Measurements from ENCODE around the gene RETREG2.
A peak's percentile ranks its signal among the peaks of the same experiment; 100 is the strongest.
"Not testable (repeated sequence)": the region's sequence is repeated elsewhere in the genome, so short reads cannot be mapped to it uniquely, and the experiment has no call there.

RETREG2 gene

GRCh38 chr2:219198974-219199373, 20.9 kb downstream of the RETREG2 start:
- peaks cover 5% of the 10 kb centered on the region for H3K36me3 Mint-ChIP-seq (ENCODE audit: low read depth)
- H3K4me1 Mint-ChIP-seq = peaks cover 21% of the 10 kb centered on the region
- H3K9me3 Mint-ChIP-seq = peaks cover 4% of the 10 kb centered on the region
- no peak for ATAC-seq
- no peak for DNase-seq
- no peaks in the 10 kb centered on the region for H3K27me3 Mint-ChIP-seq
- H3K4me3 Mint-ChIP-seq = peak overlapping the region; percentile 82
- H3K27ac Mint-ChIP-seq = peak overlapping the region; percentile 73

GRCh38 chr2:219199470-219200211, 21.6 kb downstream of the RETREG2 start:
- Mint-ChIP-seq H3K4me1 (peaks cover 21% of the 10 kb centered on the region), H3K27me3 (no peaks in the 10 kb centered on the region), H3K9me3 (peaks cover 8% of the 10 kb centered on the region), H3K4me3 (peak overlapping the region; percentile 82), H3K27ac (peak overlapping the region; percentile 73), H3K36me3 (ENCODE audit: low read depth) (peaks cover 6% of the 10 kb centered on the region)
- DNase-seq (no peak), ATAC-seq (peak; percentile 52)

GRCh38 chr2:219200502-219201326, 22.6 kb downstream of the RETREG2 start:
- ATAC-seq; H3K9me3 Mint-ChIP-seq; H3K36me3 Mint-ChIP-seq (ENCODE audit: low read depth); H3K27me3 Mint-ChIP-seq: not testable (repeated sequence)
- Mint-ChIP-seq H3K4me3 (peak overlapping the region; percentile 82), H3K4me1 (peaks cover 22% of the 10 kb centered on the region), H3K27ac (peak overlapping the region; percentile 88)
- DNase-seq = peak; percentile 49

- not testable (repeated sequence) for H3K36me3 Mint-ChIP-seq (ENCODE audit: low read depth); H3K4me3 Mint-ChIP-seq; ATAC-seq; H3K9me3 Mint-ChIP-seq; H3K27me3 Mint-ChIP-seq; DNase-seq
- Mint-ChIP-seq H3K4me1 (peaks cover 26% of the 10 kb centered on the region), H3K27ac (peak overlapping the region; percentile 88)
Measured at GRCh38 chr2:219201331-219201730, 23.3 kb downstream of the RETREG2 start.

GRCh38 chr2:219204425-219205164, 26.5 kb downstream of the RETREG2 start:
- Mint-ChIP-seq H3K27me3 (no peaks in the 10 kb centered on the region), H3K9me3 (peaks cover 8% of the 10 kb centered on the region), H3K36me3 (ENCODE audit: low read depth) (peaks cover 6% of the 10 kb centered on the region), H3K4me3 (no peak overlapping the region), H3K27ac (no peak overlapping the region), H3K4me1 (peaks cover 40% of the 10 kb centered on the region)
- no peak for DNase-seq
- no peak for ATAC-seq

GRCh38 chr2:219205165-219205538, 27.1 kb downstream of the RETREG2 start:
- H3K36me3 Mint-ChIP-seq (ENCODE audit: low read depth) = peaks cover 11% of the 10 kb centered on the region
- H3K9me3 Mint-ChIP-seq = peaks cover 8% of the 10 kb centered on the region
- H3K27ac Mint-ChIP-seq = no peak overlapping the region
- DNase-seq = no peak
- H3K27me3 Mint-ChIP-seq = no peaks in the 10 kb centered on the region
- H3K4me1 Mint-ChIP-seq = peaks cover 42% of the 10 kb centered on the region
- ATAC-seq = no peak
- H3K4me3 Mint-ChIP-seq = no peak overlapping the region

GRCh38 chr2:219205981-219206327, 27.9 kb downstream of the RETREG2 start:
- H3K36me3 Mint-ChIP-seq (ENCODE audit: low read depth) = peaks cover 12% of the 10 kb centered on the region
- peaks cover 44% of the 10 kb centered on the region for H3K4me1 Mint-ChIP-seq
- peak overlapping the region; percentile 85 for H3K4me3 Mint-ChIP-seq
- peaks cover 6% of the 10 kb centered on the region for H3K9me3 Mint-ChIP-seq
- peak overlapping the region; percentile 89 for H3K27ac Mint-ChIP-seq
- no peaks in the 10 kb centered on the region for H3K27me3 Mint-ChIP-seq
- DNase-seq (no peak), ATAC-seq (no peak)

GRCh38 chr2:219206328-219207133, 28.5 kb downstream of the RETREG2 start, which contains the start of gene ZFAND2B:
Gene ZFAND2B, plus strand, starts transcription at chr2:219206782. Its CDS starts 206 bp downstream, at chr2:219206988.
- Mint-ChIP-seq H3K36me3 (ENCODE audit: low read depth) (peaks cover 15% of the 10 kb centered on the region), H3K27ac (peak within 1 kb of the TSS; percentile 89), H3K27me3 (no peaks in the 10 kb centered on the region), H3K4me3 (peak within 1 kb of the TSS; percentile 85), H3K4me1 (peaks cover 48% of the 10 kb centered on the region), H3K9me3 (peaks cover 4% of the 10 kb centered on the region)
- DNase-seq = peak; percentile 96
- peak; percentile 97 for ATAC-seq

GRCh38 chr2:219207134-219207883, 29.2 kb downstream of the RETREG2 start:
- H3K27ac Mint-ChIP-seq = peak overlapping the region; percentile 71
- ATAC-seq = no peak
- no peak for DNase-seq
- peaks cover 18% of the 10 kb centered on the region for H3K36me3 Mint-ChIP-seq (ENCODE audit: low read depth)
- peak overlapping the region; percentile 85 for H3K4me3 Mint-ChIP-seq
- peaks cover 48% of the 10 kb centered on the region for H3K4me1 Mint-ChIP-seq
- H3K27me3 Mint-ChIP-seq = no peaks in the 10 kb centered on the region
- peaks cover 4% of the 10 kb centered on the region for H3K9me3 Mint-ChIP-seq

GRCh38 chr2:219207884-219208740, 30.0 kb downstream of the RETREG2 start:
- no peak for ATAC-seq
- peaks cover 48% of the 10 kb centered on the region for H3K4me1 Mint-ChIP-seq
- DNase-seq = no peak

GRCh38 chr2:219209236-219210195, 31.4 kb downstream of the RETREG2 start:
- peak overlapping the region; percentile 74 for H3K27ac Mint-ChIP-seq
- H3K4me1 Mint-ChIP-seq = peaks cover 48% of the 10 kb centered on the region
- no peak for ATAC-seq
- DNase-seq = no peak
- peaks cover 24% of the 10 kb centered on the region for H3K36me3 Mint-ChIP-seq (ENCODE audit: low read depth)
- no peaks in the 10 kb centered on the region for H3K27me3 Mint-ChIP-seq
- H3K4me3 Mint-ChIP-seq = peak overlapping the region; percentile 12
- peaks cover 1% of the 10 kb centered on the region for H3K9me3 Mint-ChIP-seq

More at GRCh38 chr2:219207884-219208740, 30.0 kb downstream of the RETREG2 start:
- Mint-ChIP-seq H3K27me3 (no peaks in the 10 kb centered on the region), H3K27ac (peak overlapping the region; percentile 74), H3K4me3 (peak overlapping the region; percentile 85), H3K9me3 (peaks cover 4% of the 10 kb centered on the region), H3K36me3 (ENCODE audit: low read depth) (peaks cover 19% of the 10 kb centered on the region)
